HG02840 (cell line): ENCODE results near the gene ANKRD13D.
A peak's percentile ranks its signal among the peaks of the same experiment; 100 is the strongest.
"Not testable (repeated sequence)": the region's sequence is repeated elsewhere in the genome, so short reads cannot be mapped to it uniquely, and the experiment has no call there.

Experiments
- ATAC-seq: cut with Tn5 transposase; IDR thresholded peaks from one replicate; pipeline ENCODE4 v1.9.1; 2021; ENCODE audit warnings: mild to moderate bottlenecking, moderate library complexity, moderate number of reproducible peaks; ENCODE audit not compliant: unreplicated experiment, low FRiP score

Gene ANKRD13D

GRCh38 chr11:67289226-67289650, at the start of gene ANKRD13D:
Gene ANKRD13D (plus strand): TSS chr11:67289303. CDS start chr11:67289461, 158 bp downstream.
- ATAC-seq = peak; percentile 16

DNA sequence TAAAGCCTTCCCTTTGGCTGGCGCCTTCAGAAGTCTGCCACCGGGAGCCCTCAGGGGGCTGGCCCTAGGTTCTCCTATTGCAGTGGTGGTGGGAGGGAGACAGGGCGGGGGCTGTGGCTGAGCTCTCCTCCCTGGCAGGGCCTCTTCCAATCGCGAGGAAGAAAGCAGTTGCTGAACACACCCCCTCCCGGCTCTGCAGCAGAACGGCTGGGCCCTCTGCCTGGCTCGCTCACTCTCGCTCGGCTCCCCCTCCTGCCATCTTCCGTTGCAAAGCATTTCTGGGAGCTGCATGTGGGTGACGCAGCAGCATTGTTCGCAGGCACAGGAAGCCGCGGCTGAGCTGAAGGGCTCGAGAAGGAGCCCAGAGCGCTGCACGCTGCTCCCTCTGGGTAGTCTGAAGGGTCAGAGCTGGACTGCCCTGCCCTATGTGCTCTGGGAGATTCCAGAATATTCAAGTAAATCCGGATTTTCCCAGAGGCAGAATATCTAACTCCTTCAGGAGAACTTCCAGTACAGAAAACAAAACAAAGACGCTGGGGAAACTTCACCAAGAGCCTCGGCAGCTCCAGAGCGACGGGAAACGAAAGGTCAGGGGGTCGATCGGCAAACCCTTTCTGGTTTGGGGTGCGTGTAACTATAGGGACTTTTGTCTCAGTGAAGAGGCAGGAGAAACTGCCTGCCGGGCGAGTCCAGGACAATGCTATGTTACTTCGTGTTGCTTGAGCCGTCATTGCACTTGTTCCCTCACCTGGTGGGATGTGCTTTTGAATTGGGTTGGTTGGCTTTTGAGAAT, 49.1 kb upstream of the ANKRD13D start:
- peak; percentile 81 for ATAC-seq

DNA sequence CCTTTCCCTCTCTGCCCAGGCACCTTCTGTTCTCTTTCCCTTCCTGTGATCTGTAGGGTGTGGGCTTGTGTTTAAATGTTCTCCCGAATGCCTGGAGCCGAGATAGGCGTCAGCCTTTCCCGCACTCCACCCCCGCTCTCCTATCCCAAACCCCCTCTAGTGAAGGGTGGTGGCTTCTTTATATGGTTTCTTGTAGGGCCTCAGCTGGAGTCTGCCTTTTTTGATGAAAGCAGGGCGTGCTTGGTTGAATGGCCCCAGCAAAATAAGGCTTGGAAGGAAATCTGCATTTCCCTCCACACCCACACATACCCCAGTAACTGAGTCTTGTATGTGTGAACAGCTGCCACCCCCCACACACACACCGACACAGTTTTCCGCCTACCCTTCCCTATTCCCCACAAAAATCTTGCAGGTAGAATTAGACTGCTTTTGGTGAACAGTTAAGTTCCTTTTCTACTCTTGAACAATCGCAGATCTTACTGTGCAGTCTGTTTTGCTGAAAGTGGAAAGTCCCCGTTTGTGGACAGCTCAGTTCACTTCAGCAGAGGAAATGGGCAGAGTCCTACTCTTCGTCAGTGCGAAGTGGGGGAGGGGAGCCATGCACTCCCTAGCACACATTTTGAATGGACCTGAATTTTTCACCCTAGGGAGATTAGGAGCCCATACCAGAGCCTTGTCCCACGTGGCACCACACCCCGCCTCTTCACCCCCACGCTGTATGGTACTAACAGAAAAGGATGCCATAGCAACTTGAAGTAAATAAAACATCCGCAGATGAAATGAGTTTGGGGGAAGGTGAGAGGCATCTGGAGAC, 48.3 kb upstream of the ANKRD13D start:
- ATAC-seq = no peak

GRCh38 chr11:67242548-67242947, 46.6 kb upstream of the ANKRD13D start:
- ATAC-seq = no peak

DNA sequence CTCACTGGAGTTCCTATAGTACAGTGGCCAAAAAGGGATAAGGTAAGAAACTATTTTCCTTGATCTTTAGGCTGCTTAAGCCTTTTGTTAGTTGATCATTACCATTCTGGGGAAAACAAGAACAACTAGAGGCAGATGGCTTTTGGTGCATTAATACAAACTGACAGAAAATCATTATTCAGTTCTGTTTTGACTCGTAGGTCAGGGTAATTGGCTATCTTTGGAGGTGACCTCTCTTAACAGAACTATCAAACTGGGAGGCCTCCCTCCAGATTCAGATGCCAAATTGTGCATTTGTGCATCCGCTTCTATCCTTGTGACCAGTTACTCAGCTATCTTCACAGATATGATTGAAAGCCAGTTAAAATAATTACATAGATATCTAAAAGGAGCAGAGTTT, 46.1 kb upstream of the ANKRD13D start:
- ATAC-seq = no peak

DNA sequence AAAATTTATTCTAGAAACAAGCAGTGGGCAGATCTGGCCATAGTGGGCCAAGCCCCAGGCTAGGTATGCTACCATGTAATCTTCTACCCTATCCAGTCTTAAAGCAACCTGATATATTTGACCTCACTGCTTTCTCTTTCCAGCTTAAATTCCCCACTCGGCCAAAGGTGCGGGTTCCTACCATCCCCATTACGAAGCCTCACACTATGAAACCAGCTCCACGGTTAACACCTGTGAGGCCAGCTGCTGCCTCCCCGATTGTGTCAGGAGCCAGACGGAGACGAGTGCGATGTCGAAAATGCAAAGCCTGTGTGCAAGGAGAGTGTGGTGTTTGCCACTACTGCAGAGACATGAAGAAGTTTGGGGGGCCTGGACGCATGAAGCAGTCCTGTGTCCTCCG, 44.1 kb upstream of the ANKRD13D start:
- no peak for ATAC-seq

DNA sequence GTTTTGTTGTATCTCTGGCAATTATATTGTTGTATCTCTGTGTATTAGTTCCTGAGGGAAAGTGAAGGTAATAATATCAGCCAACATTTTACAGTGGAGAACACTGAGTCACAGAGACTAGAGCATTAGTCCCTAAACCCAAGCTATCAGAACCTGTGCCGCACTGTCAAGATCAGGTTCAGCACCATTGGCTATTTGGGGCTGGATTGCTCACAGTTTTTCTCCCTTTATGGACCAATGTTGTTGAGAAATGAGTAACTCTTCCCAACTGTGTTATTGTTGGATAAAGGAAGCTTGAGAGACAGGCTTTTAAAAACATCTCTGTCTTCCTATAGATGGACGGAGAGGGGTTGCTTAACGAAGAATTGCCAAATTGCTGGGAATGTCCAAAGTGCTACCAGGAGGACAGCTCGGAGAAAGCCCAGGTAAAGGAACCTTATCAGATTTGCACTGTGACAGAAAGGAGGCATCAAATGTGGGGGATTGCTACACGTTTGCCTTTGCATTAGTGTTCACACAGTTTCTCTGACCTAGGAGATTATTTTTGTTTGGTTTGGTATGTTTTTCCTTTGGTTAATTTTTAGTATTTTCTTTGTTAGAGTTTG, 41.1 kb upstream of the ANKRD13D start:
- no peak for ATAC-seq

DNA sequence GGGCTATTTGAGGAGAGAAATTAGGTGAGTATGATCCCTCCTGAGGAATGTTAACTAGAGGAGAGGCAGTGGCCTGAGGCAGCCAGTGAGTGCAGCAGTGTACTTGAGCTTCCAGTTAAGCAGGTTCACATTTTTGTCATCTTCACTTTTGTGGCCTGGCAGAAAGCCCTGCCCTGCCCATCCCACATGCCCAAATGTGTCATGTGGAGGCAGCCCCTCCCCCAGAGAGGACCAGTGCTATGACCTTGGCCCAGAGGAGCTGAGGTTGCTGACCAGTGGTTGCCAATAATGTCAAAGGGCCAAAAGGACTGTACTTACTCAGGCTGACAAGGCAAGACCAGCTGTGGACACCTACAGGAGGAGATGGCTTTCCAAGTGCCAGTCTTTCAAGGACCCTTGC, 40.5 kb upstream of the ANKRD13D start:
- no peak for ATAC-seq

GRCh38 chr11:67250059-67251043, 38.8 kb upstream of the ANKRD13D start:
- no peak for ATAC-seq

- ATAC-seq = no peak
Observed at GRCh38 chr11:67251841-67252240, 37.3 kb upstream of the ANKRD13D start.

- ATAC-seq = no peak
Observed at GRCh38 chr11:67252831-67253239, 36.3 kb upstream of the ANKRD13D start.

GRCh38 chr11:67253872-67254624, 35.1 kb upstream of the ANKRD13D start:
- no peak for ATAC-seq

- ATAC-seq = no peak
Observed at GRCh38 chr11:67254798-67255197, 34.3 kb upstream of the ANKRD13D start.

DNA sequence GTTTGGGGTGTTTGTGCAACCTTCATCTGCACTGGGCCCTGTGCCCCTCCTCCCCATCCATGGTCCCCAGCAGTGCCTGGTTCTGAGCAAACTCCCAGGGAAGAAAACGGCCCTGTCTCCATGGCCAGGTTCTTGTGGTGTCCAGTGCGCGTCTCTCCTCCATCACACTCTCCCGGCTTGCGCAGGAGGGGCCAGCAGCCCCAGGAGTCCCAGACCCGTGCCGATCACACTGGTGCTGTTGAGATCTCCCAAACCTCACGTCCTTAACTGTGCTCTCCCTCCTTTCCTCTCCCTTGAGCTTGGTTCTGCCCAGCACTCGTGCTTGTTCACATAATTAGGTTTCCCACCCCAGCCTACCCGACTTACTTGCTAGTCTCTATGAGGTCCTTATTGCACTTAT, 33.8 kb upstream of the ANKRD13D start:
- ATAC-seq = no peak

DNA sequence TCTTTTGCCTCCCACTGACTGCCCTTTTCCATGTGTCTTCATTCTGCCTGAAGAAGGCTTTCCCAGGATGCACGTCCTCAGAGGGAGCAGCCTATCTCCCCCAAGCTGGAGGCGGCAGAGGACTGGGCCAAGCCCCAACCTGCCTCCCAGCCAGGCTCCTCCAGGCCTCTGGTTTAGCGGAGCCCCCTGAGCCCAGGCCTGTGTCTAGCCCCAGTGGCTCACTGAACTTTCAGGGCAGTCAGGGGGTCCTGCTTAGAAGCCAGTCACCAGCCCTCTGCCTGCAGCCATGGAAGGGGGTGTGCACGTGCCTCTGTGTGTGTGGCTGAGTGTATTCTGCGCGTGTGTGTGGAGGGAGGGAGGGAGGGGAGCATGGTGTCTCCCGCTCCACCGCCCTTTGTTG, 33.2 kb upstream of the ANKRD13D start:
- no peak for ATAC-seq

- no peak for ATAC-seq
Observed at GRCh38 chr11:67256477-67257135, 32.5 kb upstream of the ANKRD13D start.

GRCh38 chr11:67260406-67260805, 28.7 kb upstream of the ANKRD13D start:
- no peak for ATAC-seq

DNA sequence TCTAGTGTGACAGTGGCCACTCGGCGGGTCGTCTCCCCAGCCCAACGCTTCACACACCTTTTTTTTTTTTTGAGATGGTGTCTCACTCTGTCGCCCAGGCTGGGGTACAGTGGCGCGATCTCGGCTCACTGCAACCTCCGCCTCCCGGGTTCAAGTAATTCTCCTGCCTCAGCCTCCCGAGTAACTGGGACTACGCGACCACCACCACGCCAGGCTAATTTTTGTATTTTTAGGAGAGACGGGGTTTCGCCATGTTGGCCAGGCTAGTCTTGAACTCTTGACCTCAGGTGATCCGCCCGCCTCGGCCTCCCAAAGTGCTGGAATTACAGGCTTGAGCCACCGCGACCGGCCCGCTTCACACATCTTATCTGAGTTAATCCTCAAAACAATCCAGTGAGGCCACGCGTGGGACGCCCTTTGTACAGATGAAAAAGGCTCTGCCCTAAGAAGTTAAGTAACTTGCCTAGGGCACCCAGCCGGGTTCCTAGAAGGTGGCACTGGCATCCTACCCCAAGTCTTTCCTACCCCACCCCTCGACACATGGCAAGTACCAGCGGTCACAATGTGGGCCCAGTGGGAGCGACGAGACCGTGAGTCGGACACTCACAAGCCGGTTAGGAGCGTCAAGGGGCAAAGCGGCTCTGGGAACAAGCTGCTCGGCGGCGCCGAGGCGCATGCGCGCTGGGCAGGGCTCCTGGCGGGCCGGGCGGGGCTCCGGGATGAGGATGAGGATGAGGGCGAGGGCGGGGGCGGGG, 28.0 kb upstream of the ANKRD13D start:
- not testable (repeated sequence) for ATAC-seq
